NCI-H526 (cell line): ENCODE measurements around the gene ZC3H4.
"Not testable (repeated sequence)": the region's sequence is repeated elsewhere in the genome, so short reads cannot be mapped to it uniquely, and the experiment has no call there.

Experiments used
- DNase-seq, 2 experiments: peaks; one replicate each; lab custom pipeline; 2025; lab: John Stamatoyannopoulos, UW

ZC3H4 gene

DNA sequence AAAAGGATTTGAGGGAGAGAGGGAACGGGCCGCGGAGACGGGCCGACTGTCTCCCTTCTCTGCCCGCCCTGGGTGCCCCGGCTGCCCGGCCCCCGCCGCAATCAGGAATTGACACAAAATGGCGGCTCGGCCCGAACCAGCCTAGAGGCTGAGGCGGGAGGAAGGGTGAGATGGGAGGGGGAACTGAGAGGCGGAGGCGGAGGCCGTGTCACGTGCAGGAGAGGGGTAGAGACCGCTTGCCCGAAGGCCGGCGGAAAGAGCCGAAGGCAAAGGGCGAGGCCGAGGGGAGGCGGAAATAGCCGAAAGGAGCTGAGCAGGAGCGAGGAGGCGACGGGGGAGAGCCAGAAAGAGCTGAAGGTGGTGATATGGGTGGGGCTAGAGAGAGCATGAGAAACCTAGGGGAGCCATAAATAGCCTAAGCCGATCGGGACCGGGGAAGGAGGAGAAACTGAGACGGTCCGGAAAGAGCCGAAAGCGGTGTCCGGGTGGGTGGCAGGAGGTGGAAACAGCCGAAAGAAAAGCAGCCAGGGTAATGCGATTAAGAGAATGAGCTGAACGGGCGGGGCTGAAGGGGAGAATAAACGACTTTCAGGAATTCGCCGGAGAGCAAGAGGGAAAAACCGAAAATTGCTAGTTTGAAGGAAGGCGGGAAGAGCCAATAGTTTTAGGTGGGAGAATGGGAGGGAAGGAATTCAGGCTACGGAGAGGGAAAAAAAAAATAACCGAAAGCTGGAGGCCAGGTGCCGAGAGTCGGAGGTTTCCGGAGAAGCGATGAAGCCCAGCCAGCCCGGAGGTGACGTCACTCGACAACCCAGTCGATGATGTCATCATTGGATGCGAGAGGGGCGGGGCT, at the start of gene ZC3H4:
TSS of gene ZC3H4 (minus strand) at position 780 of the 853 bp plus-strand sequence. CDS start 1,192 bp downstream, outside the sequence.
- DNase-seq, result peak; percentile 97 to 99

DNA sequence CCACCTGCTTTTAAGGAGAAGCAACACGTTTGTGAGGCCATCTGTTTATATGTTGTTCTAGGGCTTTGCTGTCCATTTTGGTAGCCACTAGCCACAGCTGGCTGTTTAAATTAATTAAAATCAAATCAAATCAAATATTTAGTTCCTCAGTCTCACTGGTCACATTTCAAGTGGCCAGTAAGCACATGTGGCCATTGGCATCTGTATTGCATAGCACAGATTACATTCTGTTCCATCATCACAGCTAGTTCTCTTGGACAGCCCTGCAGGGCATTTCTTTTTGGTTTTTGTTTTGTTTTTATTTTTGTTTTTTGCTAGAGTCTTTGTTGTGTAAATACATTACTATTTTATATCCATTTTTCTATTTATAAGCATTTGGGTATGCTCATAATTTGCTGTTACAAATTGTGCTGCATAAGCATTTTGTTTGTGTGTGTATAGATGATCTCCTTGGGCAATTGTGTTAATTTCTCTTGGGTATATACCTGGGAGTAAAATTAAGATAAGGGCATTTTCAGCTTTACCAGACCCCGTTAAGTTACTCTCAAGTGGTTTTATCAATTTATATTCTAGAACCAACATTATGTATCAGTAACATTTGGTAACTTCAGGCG, 48.4 kb upstream of the ZC3H4 start:
- DNase-seq, result no peak

DNA sequence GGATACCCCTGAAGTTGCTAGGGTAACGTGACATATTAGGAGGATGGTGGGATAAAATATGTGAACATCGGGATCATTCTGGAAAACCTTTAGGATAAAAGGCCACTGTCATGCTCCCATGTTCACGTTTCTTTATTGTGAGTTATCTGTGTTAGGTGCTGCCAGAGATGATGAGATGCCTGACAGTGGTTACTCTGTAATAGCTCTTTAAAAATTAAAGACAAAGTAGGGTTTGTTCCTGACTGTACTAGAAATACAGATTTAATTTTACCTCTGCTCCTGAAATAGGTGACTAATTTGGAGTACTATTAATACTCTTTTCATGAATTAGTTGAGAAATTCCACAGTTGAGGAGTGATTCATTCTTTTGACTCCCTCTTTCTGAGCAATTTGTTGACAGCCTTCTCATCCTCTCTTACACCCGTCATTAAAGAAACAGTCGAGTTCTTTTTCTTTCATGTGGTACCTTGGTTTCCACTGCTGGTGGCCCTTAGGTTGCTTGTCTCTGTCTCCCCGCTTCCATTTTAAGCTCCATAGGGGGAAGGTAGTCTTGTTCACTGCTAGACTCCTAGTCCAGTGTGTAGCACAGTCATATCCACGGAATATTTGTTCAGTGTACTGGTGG, 45.4 kb upstream of the ZC3H4 start:
- no peak for DNase-seq

DNA sequence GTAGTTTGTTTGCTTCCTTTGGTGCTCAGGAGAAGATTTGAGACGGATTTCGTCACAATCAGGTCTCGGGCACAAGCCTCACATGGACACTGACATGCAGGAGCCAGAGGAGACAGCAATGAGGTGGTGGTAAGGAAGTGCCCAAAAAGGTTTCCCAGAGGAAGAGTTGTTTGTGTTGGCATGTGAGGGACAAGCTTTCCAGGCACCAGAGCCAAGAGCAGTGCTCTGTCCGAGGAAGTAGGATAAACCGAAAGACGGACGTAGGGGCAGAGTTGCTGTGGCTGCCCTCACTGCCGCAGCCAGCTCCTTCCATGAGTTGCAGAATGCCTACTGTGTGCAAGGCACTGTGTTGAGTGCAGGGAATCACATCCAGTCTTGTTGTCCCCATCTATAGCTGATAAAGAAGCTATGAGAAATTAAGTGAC, 44.8 kb upstream of the ZC3H4 start:
- DNase-seq, result no peak

DNA sequence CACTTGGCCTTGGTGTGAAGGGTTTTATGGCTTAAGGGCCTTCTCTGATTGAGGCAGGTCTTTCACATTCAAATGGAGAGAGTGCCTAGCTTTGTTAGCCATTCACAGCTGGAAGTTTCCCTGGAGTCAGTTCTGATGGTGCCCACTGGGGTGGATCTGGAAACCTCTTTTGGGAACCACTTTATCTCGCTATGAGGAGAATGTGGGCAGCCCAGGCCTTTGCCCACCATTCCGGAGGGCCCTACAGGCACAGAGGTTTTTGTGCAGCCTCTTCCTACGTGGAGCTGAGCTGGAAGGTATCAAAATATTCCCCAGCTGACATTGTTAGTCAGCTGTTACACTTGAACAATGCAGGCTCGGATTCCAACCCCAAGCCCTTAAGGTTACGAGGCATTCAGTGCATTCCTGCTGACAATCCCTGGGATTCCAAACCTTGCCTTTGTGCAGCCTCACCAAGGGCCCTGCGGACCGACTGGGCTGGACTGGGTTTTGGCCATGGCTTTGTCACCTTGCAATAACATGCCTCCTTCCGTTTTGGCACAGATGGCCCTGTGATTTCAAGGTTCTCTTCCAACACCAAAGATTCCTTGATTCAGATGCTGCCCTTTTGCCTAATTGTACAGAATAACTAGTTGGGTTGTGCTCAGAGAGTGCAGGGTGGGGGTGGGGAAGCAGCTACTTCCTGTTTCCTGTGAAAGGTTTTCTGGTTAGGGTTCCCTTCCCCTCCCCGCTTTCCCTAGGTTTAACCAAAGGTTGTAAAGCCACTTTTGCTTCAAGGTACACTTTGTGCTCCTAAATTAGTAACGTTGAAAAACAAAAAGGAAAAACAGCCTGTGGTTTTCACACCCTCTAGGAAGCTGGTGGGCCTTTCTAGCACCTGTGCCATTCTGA, 44.1 kb upstream of the ZC3H4 start:
- no peak for DNase-seq

DNA sequence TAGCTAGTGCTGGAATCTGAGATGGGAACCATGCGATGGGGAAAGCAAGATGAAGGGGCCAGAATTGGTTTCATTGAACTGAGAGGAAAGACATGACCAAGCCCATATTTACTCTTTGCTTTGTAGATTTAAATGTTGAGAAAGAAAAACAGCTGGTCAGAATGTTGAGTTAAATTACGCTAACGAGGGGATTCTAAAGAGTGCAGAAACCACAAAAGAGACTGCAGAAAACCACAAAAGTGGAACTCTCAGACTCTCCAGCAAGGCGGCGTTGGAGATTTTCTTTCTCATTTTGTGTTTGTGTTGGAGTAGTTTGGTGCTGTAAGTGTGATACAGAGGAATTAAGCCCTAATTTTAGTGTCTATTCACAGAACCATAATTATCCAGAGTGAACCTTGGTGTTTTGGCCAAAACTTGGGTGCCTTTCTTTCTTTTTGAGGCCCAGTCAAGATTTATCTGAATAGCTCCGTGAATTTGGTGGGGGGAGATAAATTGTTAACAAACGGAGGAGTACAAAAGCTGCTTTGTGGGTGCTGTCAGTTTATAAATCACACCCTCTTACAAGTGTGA, 43.4 kb upstream of the ZC3H4 start:
- no peak for DNase-seq

DNA sequence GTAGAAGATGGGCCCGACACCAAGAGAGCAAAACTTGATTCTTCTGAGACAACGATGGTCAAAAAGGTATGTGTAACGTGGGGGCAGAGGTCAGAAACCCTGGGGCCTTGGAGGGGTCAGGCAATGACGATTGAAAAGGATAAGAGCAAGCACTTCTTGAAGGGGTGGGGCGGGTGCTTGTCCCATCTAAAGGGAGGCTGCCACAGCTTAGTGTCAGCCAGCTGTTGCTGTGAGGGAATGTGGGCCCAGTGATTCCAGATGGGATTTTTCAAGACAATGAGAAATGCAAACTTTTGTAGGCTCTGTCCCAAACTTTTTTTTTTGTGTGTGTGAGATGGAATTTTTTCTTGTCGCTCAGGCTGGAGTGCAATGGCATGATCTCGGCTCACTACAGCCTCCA, 41.6 kb upstream of the ZC3H4 start:
- DNase-seq, result no peak

DNA sequence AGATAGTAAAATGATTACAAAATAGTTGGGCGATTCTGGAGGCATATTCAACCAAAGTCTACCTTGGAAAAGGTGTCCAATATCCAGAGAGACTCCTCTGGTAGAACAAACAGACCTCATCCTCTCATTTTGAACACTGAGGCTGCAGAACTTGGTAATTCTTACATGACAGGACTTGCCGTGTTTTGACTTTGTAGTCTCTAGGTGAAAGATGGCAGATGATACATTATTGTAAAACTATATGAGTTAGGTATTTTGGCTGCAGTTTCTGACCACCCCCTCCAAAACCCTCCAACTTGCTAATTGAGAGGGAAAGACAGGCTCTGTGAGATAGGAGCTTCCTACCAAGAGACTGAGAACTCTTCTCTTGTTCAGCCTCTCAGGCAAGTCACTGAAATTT, 39.7 kb upstream of the ZC3H4 start:
- DNase-seq, result no peak

DNA sequence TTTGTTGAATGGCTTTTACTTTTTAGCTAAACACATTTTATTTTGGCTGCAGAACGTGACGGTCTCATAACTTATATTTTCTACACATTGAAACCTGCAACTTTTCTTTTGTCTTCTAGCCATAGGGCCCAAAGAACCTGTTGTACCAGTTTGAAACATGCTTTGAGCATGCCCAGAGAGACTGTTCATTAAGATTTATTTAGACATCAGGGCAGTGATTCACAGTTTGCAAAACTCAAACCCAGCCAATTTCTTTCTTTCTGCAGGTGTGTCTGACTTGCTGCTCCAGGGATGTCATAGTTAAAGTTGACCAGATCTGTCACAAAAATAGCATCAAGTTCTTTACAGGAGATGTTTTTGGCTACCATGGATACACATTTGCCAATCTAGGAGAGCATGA, 39.1 kb upstream of the ZC3H4 start:
- DNase-seq, result no peak

DNA sequence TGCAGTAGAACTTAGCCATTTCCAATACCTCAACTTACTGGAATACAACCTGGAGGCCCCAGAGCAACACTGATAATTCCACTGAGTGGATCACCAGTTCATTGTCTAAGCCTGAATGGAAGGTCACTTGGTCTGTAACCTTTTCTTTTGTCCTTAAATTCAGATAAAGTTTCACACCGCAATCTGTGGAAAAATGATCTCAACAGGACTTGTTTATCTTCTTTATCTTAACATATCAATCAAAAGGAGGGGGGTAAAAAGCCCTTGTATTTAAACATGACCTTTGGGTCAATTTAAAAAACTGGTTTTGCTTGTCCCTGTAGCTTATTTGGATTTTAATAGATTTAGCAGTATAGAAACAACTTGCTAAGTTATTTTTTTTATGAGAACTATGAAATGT, 38.6 kb upstream of the ZC3H4 start:
- no peak for DNase-seq

DNA sequence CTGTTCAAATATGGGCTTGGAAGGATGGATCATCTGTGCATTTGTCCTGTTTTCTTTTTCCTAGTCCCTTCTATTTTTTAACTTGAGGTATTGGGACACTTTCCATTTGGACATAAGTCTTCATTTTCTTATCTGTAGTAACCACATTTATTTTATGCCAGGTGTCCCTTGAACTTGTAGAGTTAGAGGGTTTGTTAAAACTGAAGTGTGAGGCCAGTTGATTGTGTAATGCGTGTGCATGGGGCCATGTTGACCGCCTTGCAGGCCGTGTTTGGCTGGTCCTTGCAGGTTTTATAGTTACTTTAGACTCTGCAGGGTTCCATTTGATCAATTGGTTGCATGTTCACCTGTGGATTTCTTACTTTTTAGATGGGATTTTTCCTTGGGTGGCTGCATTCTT, 38.1 kb upstream of the ZC3H4 start:
- no peak for DNase-seq

DNA sequence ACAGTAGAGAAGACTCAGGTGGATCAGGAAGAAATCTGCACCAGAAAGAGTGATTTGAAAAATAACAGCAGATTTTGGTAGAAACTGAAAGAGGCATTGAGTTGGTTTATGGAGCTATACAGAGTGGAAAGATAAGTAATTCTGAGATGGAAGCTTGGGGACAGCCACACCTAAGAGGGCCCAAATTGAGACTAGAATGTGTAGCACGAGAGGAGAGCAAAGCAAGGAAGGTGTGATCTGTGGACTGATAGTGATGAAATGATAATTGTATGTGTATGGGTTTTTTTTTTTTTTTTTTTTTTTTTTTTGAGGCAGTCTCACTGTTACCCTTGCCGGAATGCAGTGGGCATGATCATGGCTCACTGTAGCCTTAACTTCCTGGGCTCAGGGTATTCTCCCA, 33.3 kb upstream of the ZC3H4 start:
- no peak for DNase-seq

DNA sequence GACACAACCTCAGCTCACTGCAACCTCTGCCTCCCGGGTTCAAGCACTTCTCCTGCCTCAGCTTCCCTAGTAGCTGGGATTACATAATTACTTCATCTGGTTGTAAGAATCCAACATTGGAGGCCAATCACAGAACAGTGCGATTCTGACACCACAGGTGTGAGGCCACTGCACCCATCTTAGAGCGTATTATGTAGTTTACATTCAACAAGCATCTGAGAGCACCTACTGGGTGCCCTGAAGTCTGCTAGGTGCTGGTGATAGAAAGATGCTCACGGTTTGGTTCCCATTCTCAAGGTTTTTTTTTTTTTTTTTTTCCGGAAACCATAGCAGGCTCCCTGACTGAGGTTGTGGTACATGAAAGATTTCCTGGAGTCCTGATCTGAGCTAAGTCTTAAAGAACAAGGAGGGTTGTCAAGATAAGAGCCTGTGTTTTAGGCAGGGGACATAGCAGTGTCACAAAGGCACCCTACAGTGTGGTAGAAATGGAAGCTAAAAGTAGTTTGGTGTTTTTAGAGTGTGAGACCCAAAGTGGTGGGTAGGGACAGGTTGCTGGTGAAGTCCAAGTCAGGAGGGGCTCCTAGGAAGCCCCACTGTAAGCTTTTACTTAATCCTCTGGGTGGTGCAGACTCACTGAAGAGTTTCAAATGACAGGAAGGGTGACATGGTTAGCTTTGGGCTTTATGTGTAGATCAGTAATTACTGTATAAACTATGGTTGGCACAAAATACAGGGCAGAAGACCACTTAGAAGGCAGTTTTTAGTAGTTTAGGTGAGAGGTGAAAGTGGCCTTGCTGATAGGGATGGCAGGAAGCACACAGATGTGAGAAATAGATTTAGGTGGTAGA, 32.3 kb upstream of the ZC3H4 start:
- DNase-seq, result no peak

DNA sequence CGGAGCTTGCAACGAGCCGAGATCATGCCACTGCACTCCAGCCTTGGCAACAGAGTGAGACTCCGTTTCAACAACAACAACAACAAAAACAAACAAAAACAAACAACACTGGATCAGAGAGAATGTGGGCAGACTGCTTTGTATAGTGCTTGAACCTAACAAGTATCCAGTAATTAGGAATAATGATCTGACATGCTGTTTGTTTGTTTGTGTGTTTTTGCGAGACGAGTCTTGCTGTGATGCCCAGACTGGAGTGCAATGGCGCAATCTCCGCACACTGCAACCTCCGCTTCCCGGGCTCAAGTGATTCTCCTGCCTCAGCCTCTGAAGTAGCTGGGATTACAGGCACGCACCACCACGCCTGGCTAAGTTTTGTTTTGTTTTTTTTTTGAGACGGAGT, 31.1 kb upstream of the ZC3H4 start:
- no peak for DNase-seq

DNA sequence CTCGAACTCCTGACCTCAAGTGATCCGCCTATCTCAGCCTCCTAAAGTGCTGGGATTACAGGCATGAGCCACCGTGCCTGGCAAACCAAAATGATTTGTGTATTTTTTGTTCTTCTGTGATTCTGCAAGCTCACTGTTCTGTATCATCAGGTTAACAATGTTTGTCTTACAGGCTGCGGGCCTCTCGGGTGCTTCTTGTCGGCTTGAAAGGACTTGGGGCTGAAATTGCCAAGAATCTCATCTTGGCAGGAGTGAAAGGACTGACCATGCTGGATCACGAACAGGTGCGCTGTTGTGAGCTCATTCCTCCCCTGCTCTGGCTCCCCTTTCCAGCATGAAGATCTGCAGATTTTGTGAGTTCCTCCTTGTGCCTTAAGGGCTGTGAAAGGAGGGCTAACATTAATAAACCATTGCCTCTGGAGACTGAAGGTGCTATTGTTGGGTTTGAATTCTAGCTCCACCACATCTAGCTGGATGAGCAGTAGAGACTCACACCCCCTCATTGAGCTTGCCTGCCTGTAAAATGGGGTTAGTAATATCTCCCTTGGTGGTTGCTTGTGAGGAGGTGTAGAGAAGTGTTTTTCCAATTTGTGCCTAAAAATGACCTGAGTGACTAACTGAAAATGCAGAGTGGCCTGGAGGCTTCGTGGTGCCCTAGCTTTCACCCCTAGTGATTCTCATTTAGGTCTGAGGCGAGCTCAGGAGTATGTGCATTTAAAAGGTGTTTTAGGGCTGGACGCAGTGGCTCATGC, 29.9 kb upstream of the ZC3H4 start:
- DNase-seq, result no peak

DNA sequence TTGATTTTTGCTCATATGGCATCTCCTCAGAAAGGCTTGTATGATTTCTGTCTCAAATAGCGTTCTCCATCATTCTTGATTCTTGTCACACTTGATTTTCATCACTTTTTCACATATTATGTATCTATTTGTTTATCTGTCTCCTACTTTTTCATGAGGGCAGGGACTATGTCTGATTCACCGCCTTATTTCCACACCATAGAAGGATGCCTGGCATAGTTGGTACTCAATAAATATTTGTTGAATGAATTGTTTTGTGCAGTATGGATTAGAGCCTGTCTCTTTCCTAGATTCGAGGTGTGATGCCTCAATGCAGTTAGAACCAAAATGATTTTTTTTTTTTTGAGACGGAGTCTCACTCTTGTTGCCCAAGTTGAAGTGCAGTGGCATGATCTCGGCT, 29.2 kb upstream of the ZC3H4 start:
- DNase-seq, result no peak

DNA sequence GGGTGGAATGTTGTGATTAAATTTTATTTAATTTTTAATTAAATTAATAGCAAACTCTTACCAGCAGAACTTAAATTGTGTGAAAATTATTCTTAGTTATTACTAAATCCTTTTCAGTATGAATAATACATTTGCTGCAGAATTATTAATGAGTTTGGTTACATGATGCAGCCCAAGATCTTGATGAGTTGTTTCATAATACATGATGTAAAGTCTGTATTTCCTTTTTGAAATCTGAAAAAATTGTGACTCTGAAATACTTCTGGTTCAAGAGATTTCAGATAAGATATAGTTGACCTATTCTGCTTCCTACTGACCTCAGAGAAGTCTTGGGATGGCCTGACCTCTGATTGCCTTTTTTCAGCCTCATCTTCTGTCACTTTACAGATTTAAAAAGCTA, 28.1 kb upstream of the ZC3H4 start:
- no peak for DNase-seq

DNA sequence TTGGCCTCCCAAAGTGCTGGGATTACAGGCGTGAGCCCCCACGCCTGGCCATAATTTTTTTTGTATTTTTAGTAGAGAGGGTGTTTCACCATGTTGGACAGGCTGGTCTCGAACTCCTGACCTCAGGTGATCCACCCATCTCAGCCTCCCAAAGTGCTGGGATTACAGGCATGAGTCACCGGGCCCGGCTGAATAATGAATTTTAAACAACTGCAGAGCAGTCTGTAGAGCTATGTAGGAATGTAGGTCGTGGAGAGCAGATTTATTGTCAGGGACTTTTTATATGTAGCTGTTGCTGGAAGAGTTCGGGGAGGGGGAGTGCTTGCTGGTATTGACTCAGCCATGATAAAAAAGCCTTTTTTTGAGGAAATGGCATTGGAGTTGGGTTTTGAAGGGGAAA, 27.7 kb upstream of the ZC3H4 start:
- DNase-seq, result not testable (repeated sequence)

DNA sequence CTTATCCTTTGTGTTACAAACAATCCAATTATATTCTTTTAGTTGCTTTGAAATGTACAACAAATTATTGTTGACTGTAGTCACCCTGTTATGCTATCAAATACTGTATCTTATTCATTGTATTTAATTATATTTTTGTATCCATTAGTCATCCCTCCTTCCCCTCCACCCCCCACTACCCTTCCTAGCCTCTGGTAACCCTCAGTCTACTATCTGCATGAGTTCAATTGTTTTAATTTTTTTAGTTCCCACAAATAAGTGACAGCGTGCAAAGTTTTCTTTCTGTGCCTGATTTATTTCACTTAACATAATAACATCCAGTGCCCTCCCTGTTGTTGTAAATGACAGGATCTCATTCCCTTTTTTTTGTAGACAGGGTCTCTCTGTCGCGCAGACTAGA, 21.6 kb upstream of the ZC3H4 start:
- no peak for DNase-seq

DNA sequence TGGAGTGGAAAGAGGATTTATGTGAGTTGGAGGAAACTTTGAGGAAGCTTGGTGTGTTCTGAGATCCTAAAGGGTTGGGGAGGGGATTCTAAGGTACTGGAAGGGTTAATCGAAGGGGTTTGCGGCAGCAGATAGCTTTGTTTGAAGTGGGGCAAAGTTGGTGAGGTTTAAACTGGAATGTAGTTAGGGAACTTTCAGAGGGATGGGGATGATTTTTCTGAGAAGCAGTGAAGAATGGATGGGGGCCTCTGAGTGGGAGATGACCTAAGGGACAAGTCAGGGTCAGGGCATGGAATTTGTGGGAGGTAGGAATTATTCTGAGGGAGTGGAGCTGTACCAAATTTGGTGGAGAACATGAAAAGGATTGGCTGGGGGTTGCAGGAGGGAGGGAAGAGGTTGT, 21.0 kb upstream of the ZC3H4 start:
- DNase-seq, result no peak
